GM19438 (cell line): ENCODE results near the gene HTATSF1.
A peak's percentile ranks its signal among the peaks of the same experiment; 100 is the strongest.

ENCODE experiments used
- ATAC-seq: cut with Tn5 transposase; IDR thresholded peaks from one replicate; pipeline ENCODE4 v1.9.1; 2021; ENCODE audit warnings: low read depth; ENCODE audit not compliant: unreplicated experiment

Gene HTATSF1, protein sequence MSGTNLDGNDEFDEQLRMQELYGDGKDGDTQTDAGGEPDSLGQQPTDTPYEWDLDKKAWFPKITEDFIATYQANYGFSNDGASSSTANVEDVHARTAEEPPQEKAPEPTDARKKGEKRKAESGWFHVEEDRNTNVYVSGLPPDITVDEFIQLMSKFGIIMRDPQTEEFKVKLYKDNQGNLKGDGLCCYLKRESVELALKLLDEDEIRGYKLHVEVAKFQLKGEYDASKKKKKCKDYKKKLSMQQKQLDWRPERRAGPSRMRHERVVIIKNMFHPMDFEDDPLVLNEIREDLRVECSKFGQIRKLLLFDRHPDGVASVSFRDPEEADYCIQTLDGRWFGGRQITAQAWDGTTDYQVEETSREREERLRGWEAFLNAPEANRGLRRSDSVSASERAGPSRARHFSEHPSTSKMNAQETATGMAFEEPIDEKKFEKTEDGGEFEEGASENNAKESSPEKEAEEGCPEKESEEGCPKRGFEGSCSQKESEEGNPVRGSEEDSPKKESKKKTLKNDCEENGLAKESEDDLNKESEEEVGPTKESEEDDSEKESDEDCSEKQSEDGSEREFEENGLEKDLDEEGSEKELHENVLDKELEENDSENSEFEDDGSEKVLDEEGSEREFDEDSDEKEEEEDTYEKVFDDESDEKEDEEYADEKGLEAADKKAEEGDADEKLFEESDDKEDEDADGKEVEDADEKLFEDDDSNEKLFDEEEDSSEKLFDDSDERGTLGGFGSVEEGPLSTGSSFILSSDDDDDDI

GRCh38 chrX:136497556-136498052, at the start of gene HTATSF1:
Gene HTATSF1, plus strand, starts transcription at chrX:136497592. Its CDS starts 93 bp downstream, at chrX:136497685.
- ATAC-seq: peak; percentile 24

DNA sequence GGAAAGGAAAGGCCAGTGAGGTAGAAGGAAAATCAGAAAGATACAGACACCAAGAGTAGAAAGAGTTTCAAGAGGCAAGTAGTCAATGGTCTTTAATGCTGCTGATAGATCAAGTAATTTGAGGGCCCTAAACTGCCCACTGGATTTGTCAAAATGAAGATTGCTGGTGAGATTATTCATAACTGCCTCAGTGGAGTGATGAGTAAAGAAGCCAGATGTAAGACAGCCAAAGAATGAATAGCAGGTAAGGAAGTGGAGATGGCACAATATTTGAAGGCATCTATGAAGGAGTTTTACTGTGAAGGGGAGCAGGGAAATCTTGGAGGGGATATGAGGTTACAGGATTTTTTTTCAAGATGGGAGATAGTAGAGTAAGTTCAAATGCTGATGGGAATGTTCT, 49.4 kb upstream of the HTATSF1 start:
- ATAC-seq: no peak

- ATAC-seq: no peak
These were observed 47.2 kb upstream of the HTATSF1 start for GRCh38 chrX:136450050-136450830.

DNA sequence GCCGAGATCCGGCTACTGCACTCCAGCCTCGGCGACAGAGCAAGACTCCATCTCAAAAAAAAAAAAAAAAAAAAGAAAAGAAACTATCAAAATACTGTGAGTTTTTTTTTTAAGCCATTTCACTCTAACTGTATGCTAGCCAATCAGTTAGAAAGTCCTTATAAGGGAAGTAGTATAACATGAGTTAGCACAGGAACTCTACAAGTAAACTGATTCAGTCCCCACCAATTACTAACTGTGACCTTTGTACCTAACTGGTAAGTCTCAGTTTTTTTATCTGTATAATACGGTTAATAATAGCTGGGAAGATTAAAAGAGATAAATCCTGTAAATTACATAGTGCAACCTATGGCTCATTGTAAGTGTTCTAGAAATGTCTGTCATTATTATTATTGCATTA, 44.8 kb upstream of the HTATSF1 start:
- no peak for ATAC-seq

- ATAC-seq: no peak
These were observed 44.3 kb upstream of the HTATSF1 start for GRCh38 chrX:136453114-136453513.

DNA sequence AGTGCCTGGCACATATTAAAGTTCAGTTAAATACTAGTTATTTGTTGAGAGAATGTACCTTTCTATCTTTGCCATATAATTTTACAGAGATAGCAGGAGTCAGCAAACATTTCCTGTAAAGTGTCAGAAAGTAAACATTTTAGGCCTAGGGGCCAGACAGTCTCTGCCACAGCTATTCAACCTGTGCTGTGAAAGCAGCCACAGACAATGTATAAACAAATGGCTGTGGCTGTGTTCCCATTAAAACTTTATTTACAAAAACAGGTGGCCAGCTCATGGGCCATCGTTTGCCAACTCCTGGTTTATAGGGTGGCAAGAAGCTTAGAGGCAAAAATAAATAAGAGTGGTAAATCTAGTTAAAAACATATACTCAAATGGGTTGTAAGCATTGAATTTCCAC, 43.6 kb upstream of the HTATSF1 start:
- no peak for ATAC-seq

DNA sequence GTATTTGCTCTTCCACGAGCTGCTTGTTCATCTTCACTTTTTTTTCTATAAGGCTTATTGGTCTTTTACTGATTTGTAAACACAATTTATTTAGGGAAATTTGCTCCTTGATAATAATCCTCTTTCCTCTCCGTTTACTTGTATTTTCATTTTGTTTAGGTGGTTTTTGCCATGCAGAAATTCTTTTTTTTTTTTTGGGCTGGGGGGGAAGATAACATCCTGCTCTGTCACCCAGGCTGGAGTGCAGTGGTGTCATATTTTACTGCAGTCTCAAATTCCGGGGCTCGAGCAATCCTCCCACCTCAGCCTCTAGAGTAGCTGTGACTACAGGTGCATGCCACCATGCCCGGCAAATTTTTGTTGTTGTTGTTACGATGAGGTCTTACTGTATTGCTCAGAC, 41.3 kb upstream of the HTATSF1 start:
- ATAC-seq: no peak

DNA sequence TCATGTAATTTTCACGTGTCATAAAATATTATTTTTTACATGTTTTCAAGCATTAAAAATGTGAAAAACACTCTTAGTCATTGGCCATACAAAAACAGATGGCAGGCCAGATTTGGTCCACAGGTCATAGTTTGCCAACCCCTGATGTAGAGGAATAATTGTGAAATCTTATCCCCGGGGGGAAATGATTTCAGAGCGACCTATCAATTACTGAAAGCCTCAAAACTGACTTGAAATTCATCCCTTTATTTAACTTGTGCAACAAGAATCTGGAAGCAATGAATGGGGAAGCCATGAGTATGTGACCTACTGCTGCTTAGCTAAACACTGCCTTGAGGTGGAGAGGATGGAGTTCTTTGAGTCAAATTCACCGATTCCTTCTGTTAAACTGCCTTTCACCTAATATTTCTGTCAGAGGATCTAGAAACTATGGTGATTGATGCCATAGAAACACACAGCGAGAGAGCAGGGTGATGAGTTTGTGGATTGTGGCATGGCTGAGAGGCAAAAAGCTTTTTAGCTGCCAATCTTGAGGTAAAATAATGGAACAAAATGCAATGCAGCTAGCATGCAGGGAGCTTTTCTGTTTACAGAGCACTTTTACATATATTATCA, 40.0 kb upstream of the HTATSF1 start:
- ATAC-seq: no peak

GRCh38 chrX:136464589-136464988, 32.8 kb upstream of the HTATSF1 start:
- no peak for ATAC-seq

DNA sequence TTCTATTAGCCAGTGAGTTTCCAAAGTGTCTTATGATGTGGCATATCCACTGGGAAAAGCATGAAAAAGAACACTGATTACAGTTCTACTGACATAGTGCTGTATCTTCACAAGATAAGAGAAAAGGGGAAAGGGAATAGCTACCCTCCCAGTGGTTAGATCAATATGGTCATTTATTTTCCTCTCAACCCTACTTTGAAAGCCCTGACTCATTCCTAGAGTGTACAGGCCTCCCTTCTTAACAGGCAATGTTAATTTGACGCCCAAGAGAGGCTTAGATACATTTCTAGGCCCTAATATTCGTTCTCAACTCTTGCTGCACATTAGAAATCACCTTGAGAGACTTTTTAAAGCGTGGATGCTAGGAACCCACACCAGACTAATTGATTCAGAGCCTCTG, 30.1 kb upstream of the HTATSF1 start:
- ATAC-seq: no peak

GRCh38 chrX:136468391-136469103, 28.8 kb upstream of the HTATSF1 start:
- no peak for ATAC-seq

DNA sequence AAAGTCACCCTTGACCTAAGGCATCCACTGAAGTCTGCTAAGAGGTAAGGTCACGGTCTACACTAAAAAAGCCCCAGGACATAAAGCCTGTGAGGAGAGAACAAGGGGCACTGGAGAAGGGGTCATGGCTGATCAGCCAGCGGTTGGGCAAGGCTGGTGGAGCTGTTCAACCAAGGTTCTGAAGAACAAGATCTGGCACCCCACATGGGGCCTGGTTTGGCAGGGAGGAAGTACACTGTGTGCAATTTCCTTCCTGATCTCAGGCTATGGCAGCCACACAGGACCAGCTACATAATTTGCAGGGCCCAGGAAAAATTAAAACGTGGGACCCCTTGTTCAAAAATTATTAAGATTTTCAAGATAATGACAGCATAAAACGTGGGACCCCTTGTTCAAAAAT, 23.7 kb upstream of the HTATSF1 start:
- ATAC-seq: no peak

GRCh38 chrX:136475236-136475635, 22.2 kb upstream of the HTATSF1 start:
- ATAC-seq: no peak

DNA sequence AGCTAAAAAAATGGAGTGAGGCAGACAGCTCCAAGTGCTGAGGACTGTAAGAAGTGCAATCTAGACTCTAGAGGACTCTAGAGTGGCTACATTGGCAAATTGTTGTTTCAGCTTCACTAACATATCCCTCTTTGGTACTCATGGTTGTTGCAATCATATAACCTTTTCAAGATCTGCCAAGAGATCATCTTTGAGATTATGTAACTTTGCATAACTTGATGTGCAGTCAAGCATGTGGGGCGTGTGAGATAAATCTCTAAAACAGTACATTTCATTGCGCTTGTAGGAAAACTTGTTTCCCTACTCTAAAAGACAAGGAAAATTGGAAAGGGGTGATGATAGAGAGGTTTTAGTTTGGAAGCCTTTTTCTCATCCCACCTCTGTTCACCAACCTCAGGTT, 20.9 kb upstream of the HTATSF1 start:
- no peak for ATAC-seq

DNA sequence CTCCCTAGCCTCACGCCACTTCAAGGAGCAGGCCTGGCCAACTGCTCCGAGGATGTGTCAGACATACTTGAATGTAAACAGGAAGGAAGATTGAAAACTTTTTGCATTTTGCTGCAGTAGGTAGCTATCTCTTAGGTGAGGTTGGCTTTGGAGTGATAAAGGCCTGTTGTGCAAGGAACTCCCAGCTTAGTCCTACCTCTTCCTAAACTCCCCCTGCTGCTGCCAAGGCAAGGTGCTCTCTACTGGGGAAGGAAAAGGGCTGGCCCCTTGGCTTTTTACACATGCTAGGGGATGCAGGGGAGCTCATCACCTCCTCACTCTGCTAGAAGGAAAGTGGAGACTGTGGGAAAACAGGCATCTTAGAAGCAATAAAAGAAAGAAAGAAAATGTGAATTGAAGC, 20.4 kb upstream of the HTATSF1 start:
- no peak for ATAC-seq

- ATAC-seq: no peak
These were observed 17.0 kb upstream of the HTATSF1 start for GRCh38 chrX:136480383-136480782.

- ATAC-seq: no peak
These were observed 9.7 kb upstream of the HTATSF1 start, which contains the start of gene BRS3 for GRCh38 chrX:136487647-136488046. Gene BRS3, plus strand, starts transcription at chrX:136487947. Its CDS starts 168 bp downstream, at chrX:136488115.

DNA sequence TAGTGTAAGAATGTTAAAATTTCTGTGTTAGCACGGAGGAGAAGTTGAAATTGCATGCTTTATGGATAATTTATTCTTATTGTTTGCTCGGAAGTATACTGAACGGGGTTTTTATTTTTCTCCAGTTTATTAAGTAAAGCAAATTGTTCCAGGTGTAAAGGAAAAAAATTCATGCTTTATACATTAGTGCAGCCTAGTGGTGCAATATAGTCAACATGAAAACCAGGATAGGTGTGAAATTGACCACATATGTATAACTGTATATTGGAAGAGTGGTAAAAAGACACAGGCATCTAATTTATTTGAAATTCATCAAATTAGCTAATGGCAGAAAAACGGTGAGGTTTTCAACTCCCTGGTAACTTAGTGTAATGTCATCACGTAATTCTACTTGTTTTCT, 8.7 kb upstream of the HTATSF1 start:
- ATAC-seq: no peak

DNA sequence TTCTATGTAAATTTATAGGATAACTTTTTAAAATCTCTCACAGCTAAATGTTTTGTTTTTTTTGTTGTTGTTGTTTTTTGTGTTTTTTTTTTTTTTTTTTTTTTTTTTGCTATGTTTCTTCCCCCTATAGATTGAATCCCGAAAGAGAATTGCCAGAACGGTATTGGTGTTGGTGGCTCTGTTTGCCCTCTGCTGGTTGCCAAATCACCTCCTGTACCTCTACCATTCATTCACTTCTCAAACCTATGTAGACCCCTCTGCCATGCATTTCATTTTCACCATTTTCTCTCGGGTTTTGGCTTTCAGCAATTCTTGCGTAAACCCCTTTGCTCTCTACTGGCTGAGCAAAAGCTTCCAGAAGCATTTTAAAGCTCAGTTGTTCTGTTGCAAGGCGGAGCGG, 5.6 kb upstream of the HTATSF1 start:
- ATAC-seq: no peak

GRCh38 chrX:136493011-136493410, 4.4 kb upstream of the HTATSF1 start:
- no peak for ATAC-seq
